Activated CD4-positive, alpha-beta T cell treated with anti-CD3 and anti-CD28 coated beads, Interleukin-10, Interleukin-2, amounts not matched to agents 100 ng/mL and 50 ng/mL, durations not matched to agents 16 hours and 8 hours (primary cell): ENCODE measurements around the gene EXOC4.

ENCODE experiments used
- DNase-seq: peaks from one replicate; pipeline ENCODE4 v3.0.0-alpha.2; 2020

EXOC4 gene

GRCh38 chr7:133504825-133505224 is 251.9 kb downstream of the EXOC4 start:
- DNase-seq, result no peak

- no peak for DNase-seq
Observed at GRCh38 chr7:133509822-133510221, 256.9 kb downstream of the EXOC4 start.

- no peak for DNase-seq
Observed at GRCh38 chr7:133510326-133511055, 257.6 kb downstream of the EXOC4 start.

- no peak for DNase-seq
Observed at GRCh38 chr7:133511252-133511651, 258.4 kb downstream of the EXOC4 start.

GRCh38 chr7:133511708-133512107 is 258.8 kb downstream of the EXOC4 start:
- no peak for DNase-seq

GRCh38 chr7:133512560-133512959 is 259.7 kb downstream of the EXOC4 start:
- DNase-seq, result peak; percentile 61

GRCh38 chr7:133513608-133514007 is 260.7 kb downstream of the EXOC4 start:
- no peak for DNase-seq

GRCh38 chr7:133514551-133514950 is 261.7 kb downstream of the EXOC4 start:
- no peak for DNase-seq

GRCh38 chr7:133517766-133518165 is 264.9 kb downstream of the EXOC4 start:
- no peak for DNase-seq

GRCh38 chr7:133518718-133519117 is 265.8 kb downstream of the EXOC4 start:
- DNase-seq, result no peak

- DNase-seq, result no peak
Observed at GRCh38 chr7:133520248-133520647, 267.4 kb downstream of the EXOC4 start.

GRCh38 chr7:133522501-133522900 is 269.6 kb downstream of the EXOC4 start:
- DNase-seq, result no peak

GRCh38 chr7:133528796-133529195 is 275.9 kb downstream of the EXOC4 start:
- no peak for DNase-seq

GRCh38 chr7:133529861-133530260 is 277.0 kb downstream of the EXOC4 start:
- no peak for DNase-seq

GRCh38 chr7:133530682-133531081 is 277.8 kb downstream of the EXOC4 start:
- DNase-seq, result no peak

- DNase-seq, result no peak
Observed at GRCh38 chr7:133534816-133535215, 281.9 kb downstream of the EXOC4 start.

- DNase-seq, result no peak
Observed at GRCh38 chr7:133535308-133535707, 282.4 kb downstream of the EXOC4 start.

- no peak for DNase-seq
Observed at GRCh38 chr7:133536450-133536849, 283.6 kb downstream of the EXOC4 start.

GRCh38 chr7:133539016-133539415 is 286.1 kb downstream of the EXOC4 start:
- no peak for DNase-seq

- no peak for DNase-seq
Observed at GRCh38 chr7:133540096-133540860, 287.4 kb downstream of the EXOC4 start.

- peak; percentile 23 for DNase-seq
Observed at GRCh38 chr7:133542209-133542780, 289.4 kb downstream of the EXOC4 start.

- no peak for DNase-seq
Observed at GRCh38 chr7:133543657-133544056, 290.8 kb downstream of the EXOC4 start.

- no peak for DNase-seq
Observed at GRCh38 chr7:133545618-133546017, 292.7 kb downstream of the EXOC4 start.

GRCh38 chr7:133547981-133548380 is 295.1 kb downstream of the EXOC4 start:
- no peak for DNase-seq
